Measurements from ENCODE around the gene GPS1.

Gene GPS1

DNA sequence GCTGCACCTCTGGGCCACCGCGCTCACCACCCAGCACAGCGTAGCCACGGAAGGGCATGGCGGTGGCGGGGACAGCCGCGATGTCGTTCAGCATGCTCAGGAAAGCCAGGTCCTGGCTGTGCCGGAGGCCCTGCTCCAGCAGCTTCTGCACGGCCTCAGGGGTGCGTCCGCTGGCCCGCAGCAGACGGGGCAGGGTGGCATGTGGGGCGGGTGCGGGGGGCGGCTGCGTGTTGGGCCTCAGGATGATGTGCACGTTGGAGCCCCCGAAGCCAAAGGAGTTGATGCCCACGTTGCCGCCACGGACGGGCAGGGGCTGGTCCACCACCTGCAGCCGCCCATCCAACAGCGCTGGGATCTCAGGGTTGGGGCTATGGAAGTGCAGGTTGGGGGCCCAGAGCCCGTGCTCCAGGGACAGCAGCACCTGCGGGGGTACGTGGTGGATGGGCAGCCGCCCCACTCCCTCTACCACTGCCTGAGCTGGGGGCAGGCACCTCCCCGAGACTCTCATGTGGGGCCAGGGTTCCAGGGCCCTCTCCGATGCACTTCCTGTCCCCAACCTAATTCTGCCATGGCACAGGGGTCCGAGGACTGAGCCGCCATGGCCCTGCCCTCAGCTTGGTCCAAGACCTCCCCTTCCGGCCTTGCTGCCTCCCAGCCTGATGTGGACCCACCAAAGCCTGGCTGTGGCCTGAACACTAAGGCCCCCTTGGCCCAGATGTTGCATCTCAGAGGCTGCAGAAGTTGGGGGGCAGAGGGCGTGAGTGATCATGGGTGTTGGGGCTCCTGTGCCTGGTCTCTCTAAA lies 39.8 kb downstream of the GPS1 start:
- no peak overlapping the region for H3K27ac ChIP-seq
- H3K4me1 ChIP-seq, result peaks cover 0 to 12% (median 7%) of the 10 kb centered on the region in 4 donors
- TF ChIP-seq, protein P1, sequence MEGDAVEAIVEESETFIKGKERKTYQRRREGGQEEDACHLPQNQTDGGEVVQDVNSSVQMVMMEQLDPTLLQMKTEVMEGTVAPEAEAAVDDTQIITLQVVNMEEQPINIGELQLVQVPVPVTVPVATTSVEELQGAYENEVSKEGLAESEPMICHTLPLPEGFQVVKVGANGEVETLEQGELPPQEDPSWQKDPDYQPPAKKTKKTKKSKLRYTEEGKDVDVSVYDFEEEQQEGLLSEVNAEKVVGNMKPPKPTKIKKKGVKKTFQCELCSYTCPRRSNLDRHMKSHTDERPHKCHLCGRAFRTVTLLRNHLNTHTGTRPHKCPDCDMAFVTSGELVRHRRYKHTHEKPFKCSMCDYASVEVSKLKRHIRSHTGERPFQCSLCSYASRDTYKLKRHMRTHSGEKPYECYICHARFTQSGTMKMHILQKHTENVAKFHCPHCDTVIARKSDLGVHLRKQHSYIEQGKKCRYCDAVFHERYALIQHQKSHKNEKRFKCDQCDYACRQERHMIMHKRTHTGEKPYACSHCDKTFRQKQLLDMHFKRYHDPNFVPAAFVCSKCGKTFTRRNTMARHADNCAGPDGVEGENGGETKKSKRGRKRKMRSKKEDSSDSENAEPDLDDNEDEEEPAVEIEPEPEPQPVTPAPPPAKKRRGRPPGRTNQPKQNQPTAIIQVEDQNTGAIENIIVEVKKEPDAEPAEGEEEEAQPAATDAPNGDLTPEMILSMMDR (IDR thresholded peaks at IDR 0.05), result no peak
- no peak for DNase-seq
- intact Hi-C loops (cut with DNase I; ENCODE audit: low total_unique reads), result no loop called here
- no peaks in the 10 kb centered on the region for H3K9me3 ChIP-seq
- no peaks in the 10 kb centered on the region for H3K27me3 ChIP-seq
- H3K4me3 ChIP-seq, result no peak overlapping the region
- H3K36me3 ChIP-seq, result peaks cover 86 to 99% (median 96%) of the 10 kb centered on the region in 3 donors

DNA sequence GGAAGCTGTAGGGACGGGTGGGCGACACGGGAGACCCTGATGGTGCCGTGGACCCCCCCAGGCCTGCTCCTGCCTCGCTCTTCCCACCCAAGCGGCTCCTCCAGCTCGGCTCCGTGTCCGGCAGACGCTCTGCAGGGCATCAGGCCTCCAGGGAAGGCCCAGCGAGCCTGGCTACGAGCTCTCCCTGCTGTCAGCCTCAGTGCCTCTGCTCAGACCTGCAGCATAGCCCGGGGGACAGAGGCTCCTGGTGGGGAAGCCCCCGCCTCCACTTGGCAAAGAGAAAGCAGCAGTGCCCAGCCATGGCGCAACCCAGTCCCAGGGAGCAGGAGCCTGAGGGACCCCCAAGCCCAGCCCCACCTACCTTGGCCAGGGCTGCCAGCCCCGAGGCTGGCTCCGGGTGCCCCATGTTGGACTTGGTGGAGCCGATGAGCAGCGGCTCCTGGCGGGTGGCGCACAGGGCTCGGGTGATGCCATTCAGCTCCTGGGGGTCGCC lies 40.4 kb downstream of the GPS1 start:
- no peak for DNase-seq
- H3K27ac ChIP-seq, result no peak overlapping the region
- no peaks in the 10 kb centered on the region for H3K27me3 ChIP-seq
- TF ChIP-seq, protein P1 (IDR thresholded peaks at IDR 0.05), result no peak
- peaks cover 79 to 92% (median 89%) of the 10 kb centered on the region in 3 donors for H3K36me3 ChIP-seq
- no peaks in the 10 kb centered on the region for H3K9me3 ChIP-seq
- peaks cover 0 to 19% (median 14%) of the 10 kb centered on the region in 4 donors for H3K4me1 ChIP-seq
- no peak overlapping the region for H3K4me3 ChIP-seq
- intact Hi-C loops (cut with DNase I; ENCODE audit: low total_unique reads), result no loop called here

DNA sequence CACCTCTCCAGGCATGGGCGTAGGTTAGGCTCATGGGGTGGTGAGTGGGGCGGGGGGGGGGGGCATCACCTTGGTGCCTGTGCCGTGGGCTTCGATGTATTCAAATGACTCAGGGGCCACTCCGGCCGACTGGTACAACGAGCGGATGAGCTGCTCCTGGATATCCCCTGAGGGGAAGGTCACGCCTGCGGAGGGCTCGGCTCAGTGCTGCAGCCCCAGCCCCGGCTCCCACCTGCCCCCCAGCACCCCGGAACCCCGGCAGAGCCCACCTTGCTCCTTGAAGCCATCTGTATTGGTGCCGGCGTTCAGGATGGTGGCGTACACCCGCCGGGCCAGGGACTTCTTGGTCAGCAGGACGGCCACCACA lies 40.9 kb downstream of the GPS1 start:
- TF ChIP-seq, protein P1 (IDR thresholded peaks at IDR 0.05), result no peak
- peaks cover 0 to 23% (median 17%) of the 10 kb centered on the region in 4 donors for H3K4me1 ChIP-seq
- H3K27me3 ChIP-seq, result no peaks in the 10 kb centered on the region
- DNase-seq, result no peak
- H3K9me3 ChIP-seq, result no peaks in the 10 kb centered on the region
- intact Hi-C loops (cut with DNase I; ENCODE audit: low total_unique reads), result no loop called here
- no peak overlapping the region for H3K4me3 ChIP-seq
- no peak overlapping the region for H3K27ac ChIP-seq
- H3K36me3 ChIP-seq, result peaks cover 75 to 88% (median 84%) of the 10 kb centered on the region in 3 donors

DNA sequence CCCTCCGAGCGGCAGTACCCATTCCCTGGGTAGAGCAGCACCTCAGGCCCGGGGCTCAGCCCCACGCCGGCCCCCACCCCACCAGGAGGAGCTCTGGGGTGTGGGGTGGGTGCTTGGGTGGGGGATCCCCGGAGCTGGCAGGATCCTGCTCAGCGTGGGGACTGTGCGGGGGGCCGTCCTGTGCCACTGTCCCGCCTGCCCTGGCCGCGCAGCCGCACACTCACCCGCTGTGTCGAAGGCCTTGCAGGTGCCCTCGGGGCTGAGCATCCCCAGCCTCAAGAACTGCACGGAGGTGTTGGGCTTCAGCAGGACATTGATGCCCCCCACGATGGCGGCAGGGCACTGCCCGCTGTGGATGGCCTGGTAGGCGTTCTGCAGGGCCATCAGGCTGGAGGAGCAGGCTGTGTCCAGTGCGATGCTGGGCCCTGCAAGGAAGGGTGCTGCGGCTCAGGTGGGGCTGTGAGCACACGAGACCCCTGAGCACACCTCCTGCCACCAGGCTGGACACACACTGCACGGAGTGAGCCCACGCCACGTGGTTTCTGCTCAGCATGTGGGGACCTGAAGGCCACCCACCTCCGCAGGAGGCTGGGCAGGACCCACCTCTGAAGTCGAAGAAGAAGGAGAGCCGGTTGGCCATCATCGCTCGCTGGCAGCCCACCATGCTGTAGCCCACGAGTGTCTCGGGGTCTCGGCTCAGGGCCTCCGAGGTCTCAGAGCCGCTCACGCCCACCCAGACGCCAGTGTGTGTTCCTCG lies 41.5 kb downstream of the GPS1 start:
- H3K9me3 ChIP-seq, result no peaks in the 10 kb centered on the region
- intact Hi-C loops (cut with DNase I; ENCODE audit: low total_unique reads), result no loop called here
- H3K27ac ChIP-seq, result no peak overlapping the region
- H3K27me3 ChIP-seq, result no peaks in the 10 kb centered on the region
- no peak for DNase-seq
- H3K4me1 ChIP-seq, result peaks cover 0 to 23% (median 17%) of the 10 kb centered on the region in 4 donors
- H3K36me3 ChIP-seq, result peaks cover 69 to 82% (median 79%) of the 10 kb centered on the region in 3 donors
- H3K4me3 ChIP-seq, result no peak overlapping the region
- TF ChIP-seq, protein P1 (IDR thresholded peaks at IDR 0.05), result no peak

DNA sequence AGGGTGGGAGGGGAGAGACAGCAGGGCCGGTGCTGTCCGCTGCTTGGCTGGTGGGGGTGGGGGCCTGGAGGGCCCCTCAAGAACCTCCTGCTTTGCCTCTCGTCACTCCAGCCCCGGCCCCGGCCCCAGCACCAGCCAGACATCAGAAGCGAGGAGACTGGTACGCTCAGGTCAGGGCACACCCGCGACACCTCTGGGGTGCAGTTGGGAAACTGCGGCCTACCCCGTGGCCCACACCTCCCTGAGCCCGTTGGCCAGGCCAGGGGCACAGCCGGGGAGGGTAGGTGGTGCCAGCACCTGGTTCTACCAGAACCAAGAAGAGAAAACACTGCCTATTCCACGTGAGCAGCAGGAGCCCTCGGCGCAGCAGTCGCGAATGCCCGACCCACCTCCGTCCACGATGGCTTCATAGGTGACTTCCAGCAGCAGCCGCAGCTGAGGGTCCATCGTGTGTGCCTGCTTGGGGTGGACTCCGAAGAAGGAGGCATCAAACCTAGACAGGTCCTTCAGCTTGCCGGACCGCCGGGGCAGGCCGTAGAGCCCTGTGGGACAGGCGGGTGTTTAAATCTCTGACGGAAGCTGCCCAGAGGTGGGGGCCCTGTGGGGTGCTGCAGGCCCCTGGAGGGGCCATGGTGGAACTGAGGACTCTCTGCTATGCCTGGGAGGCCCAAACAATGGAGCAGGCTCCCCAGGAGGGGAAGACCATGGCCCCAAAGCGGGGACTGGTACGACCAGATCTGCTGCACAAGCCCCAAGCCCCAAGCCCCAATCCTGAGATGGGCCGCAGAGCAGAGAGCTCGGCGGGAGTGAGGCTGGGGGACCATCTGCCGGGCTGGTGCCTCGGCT lies 43.5 kb downstream of the GPS1 start:
- TF ChIP-seq, protein P1 (IDR thresholded peaks at IDR 0.05), result no peak
- Histone ChIP-seq H3K9me3 (no peaks in the 10 kb centered on the region), H3K4me1 (peaks cover 0 to 36% (median 28%) of the 10 kb centered on the region in 4 donors), H3K4me3 (no peak overlapping the region), H3K27ac (no peak overlapping the region), H3K36me3 (peaks cover 51 to 62% (median 59%) of the 10 kb centered on the region in 3 donors), H3K27me3 (no peaks in the 10 kb centered on the region)
- intact Hi-C loops (cut with DNase I; ENCODE audit: low total_unique reads), result loop anchor here (5.0 kb wide), 2 partner anchors 58 to 1878 kb away; partner anchors contain the start of gene DCXR
- DNase-seq, result no peak

All from tibial artery (tissue), 4 donors.